GM23338 (cell line): Measurements from ENCODE around the gene BNC2.

Experiments used
- CREB1 ChIP-seq: fragments of 250-450 bp; sonication (Bioruptor Pico); IDR thresholded peaks from 2 replicates; pipeline ENCODE4 v1.5.0; 2020; ENCODE audit warnings: low read depth, mild to moderate bottlenecking, moderate library complexity
- EZH2 ChIP-seq: fragments of 200-600 bp; sonication (generic); IDR thresholded peaks from one replicate; pipeline ENCODE4 v1.8.0; 2017; ENCODE audit warnings: antibody characterized with exemption, mild to moderate bottlenecking, low read depth; ENCODE audit not compliant: unreplicated experiment
- EZH2phosphoT487 ChIP-seq: fragments of 200-600 bp; sonication (generic); IDR thresholded peaks from one replicate; pipeline ENCODE4 v1.8.1; 2018; ENCODE audit warnings: antibody characterized with exemption; ENCODE audit not compliant: unreplicated experiment
- JUNB ChIP-seq: IDR thresholded peaks from one replicate; pipeline ENCODE4 v1.6.1; 2016; ENCODE audit warnings: antibody characterized with exemption; ENCODE audit not compliant: unreplicated experiment
- NANOG ChIP-seq: IDR thresholded peaks from 2 replicates; pipeline ENCODE4 v1.6.1; 2016; ENCODE audit warnings: antibody characterized with exemption, borderline replicate concordance
- POLR2AphosphoS5 ChIP-seq: IDR thresholded peaks from 2 replicates; pipeline ENCODE4 v1.6.1; 2016; ENCODE audit warnings: antibody characterized with exemption, low read depth
- ZNF331 ChIP-seq: fragments of 250-450 bp; sonication (Bioruptor Pico); IDR thresholded peaks from 2 replicates; pipeline ENCODE4 v1.5.0; 2020; ENCODE audit warnings: low read depth, mild to moderate bottlenecking, moderate library complexity
- TF ChIP-seq, protein P1 (sequence below), 2 experiments: fragments of 200-600 bp in 1 of 2; sonication (generic) in 1 of 2; conservative IDR thresholded peaks; 2 replicates each; pipeline versions ENCODE4 v1.5.1 to v1.6.1; 2016 to 2017; ENCODE audit warnings: antibody characterized with exemption in 2 of 2, low read depth in 2 of 2, mild to moderate bottlenecking in 2 of 2, moderate library complexity in 1 of 2
- TF ChIP-seq, protein P2 (sequence below): IDR thresholded peaks from 2 replicates; pipeline ENCODE4 v1.6.1; 2016; ENCODE audit warnings: antibody characterized with exemption
- TF ChIP-seq, protein P3 (sequence below): IDR thresholded peaks from one replicate; pipeline ENCODE4 v1.6.1; 2018; ENCODE audit warnings: antibody characterized with exemption; ENCODE audit not compliant: unreplicated experiment

DNA sequence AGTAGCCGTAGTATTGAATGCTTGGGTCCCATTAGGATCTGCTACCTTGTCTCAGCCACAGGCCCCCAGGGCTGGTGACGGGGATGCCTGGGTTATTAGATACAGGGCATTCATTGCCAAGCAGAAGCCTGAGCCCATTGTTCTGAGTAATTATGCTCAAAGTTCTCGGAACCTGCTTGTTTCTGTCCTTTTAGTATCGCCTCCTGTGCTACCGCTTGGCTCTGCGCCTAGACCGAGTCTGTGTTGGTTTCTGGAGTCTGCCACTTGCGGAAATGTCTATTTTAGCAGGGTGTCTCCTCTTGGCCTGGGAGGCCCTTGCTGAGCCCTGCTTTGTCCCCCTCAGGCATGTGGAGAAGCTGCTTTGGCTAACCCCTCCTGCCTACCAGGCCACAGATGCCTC is 506.1 kb downstream of the BNC2 start:
- no peak for TF ChIP-seq EZH2phosphoT487
- TF ChIP-seq, protein P1, sequence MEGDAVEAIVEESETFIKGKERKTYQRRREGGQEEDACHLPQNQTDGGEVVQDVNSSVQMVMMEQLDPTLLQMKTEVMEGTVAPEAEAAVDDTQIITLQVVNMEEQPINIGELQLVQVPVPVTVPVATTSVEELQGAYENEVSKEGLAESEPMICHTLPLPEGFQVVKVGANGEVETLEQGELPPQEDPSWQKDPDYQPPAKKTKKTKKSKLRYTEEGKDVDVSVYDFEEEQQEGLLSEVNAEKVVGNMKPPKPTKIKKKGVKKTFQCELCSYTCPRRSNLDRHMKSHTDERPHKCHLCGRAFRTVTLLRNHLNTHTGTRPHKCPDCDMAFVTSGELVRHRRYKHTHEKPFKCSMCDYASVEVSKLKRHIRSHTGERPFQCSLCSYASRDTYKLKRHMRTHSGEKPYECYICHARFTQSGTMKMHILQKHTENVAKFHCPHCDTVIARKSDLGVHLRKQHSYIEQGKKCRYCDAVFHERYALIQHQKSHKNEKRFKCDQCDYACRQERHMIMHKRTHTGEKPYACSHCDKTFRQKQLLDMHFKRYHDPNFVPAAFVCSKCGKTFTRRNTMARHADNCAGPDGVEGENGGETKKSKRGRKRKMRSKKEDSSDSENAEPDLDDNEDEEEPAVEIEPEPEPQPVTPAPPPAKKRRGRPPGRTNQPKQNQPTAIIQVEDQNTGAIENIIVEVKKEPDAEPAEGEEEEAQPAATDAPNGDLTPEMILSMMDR (conservative IDR thresholded peaks at IDR 0.05; ENCODE audit: low read depth in 2 of 2) = no peak
- no peak for TF ChIP-seq POLR2AphosphoS5
- TF ChIP-seq ZNF331 (CRISPR knock-in tag) = no peak
- no peak for TF ChIP-seq EZH2
- no peak for TF ChIP-seq JUNB
- TF ChIP-seq, protein P2, sequence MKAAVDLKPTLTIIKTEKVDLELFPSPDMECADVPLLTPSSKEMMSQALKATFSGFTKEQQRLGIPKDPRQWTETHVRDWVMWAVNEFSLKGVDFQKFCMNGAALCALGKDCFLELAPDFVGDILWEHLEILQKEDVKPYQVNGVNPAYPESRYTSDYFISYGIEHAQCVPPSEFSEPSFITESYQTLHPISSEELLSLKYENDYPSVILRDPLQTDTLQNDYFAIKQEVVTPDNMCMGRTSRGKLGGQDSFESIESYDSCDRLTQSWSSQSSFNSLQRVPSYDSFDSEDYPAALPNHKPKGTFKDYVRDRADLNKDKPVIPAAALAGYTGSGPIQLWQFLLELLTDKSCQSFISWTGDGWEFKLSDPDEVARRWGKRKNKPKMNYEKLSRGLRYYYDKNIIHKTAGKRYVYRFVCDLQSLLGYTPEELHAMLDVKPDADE = no peak
- TF ChIP-seq NANOG = no peak
- TF ChIP-seq, protein P3, sequence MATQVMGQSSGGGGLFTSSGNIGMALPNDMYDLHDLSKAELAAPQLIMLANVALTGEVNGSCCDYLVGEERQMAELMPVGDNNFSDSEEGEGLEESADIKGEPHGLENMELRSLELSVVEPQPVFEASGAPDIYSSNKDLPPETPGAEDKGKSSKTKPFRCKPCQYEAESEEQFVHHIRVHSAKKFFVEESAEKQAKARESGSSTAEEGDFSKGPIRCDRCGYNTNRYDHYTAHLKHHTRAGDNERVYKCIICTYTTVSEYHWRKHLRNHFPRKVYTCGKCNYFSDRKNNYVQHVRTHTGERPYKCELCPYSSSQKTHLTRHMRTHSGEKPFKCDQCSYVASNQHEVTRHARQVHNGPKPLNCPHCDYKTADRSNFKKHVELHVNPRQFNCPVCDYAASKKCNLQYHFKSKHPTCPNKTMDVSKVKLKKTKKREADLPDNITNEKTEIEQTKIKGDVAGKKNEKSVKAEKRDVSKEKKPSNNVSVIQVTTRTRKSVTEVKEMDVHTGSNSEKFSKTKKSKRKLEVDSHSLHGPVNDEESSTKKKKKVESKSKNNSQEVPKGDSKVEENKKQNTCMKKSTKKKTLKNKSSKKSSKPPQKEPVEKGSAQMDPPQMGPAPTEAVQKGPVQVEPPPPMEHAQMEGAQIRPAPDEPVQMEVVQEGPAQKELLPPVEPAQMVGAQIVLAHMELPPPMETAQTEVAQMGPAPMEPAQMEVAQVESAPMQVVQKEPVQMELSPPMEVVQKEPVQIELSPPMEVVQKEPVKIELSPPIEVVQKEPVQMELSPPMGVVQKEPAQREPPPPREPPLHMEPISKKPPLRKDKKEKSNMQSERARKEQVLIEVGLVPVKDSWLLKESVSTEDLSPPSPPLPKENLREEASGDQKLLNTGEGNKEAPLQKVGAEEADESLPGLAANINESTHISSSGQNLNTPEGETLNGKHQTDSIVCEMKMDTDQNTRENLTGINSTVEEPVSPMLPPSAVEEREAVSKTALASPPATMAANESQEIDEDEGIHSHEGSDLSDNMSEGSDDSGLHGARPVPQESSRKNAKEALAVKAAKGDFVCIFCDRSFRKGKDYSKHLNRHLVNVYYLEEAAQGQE = no peak
- no peak for TF ChIP-seq CREB1 (CRISPR knock-in tag)
